Skeletal muscle tissue (tissue), 4 donors: ENCODE measurements around the gene AQP6. TPM values are rescaled to one million over a fixed set of nuclear protein-coding genes. Genes with fewer than 3 reads are reported as not detected.

Experiments
- H3K27ac ChIP-seq: one replicate; pipeline ENCODE4 v1.7.0; 2013; ENCODE audit warnings: mild to moderate bottlenecking, low read depth, low read length, inconsistent platforms
- H3K27me3 ChIP-seq, 3 donors: one replicate each; pipeline ENCODE4 v1.7.0; 2013; ENCODE audit warnings: low read length in 3 of 3; ENCODE audit not compliant: control insufficient read depth in 3 of 3, insufficient read depth in 3 of 3
- H3K36me3 ChIP-seq, 3 donors: one replicate each; pipeline ENCODE4 v1.7.0; 2013; ENCODE audit warnings: low read length in 3 of 3; ENCODE audit not compliant: control insufficient read depth in 3 of 3, insufficient read depth in 3 of 3
- H3K4me1 ChIP-seq, 3 donors: one replicate each; pipeline ENCODE4 v1.7.0; 2013; ENCODE audit warnings: low read length in 3 of 3, mild to moderate bottlenecking in 3 of 3; ENCODE audit not compliant: control insufficient read depth in 3 of 3, insufficient read depth in 3 of 3
- H3K4me3 ChIP-seq, 3 donors: one replicate each; pipeline ENCODE4 v1.7.0; 2013; ENCODE audit warnings: low read length in 3 of 3
- H3K9ac ChIP-seq, 3 donors: one replicate each; pipeline ENCODE4 v1.7.0; 2013; ENCODE audit warnings: low read length in 3 of 3, mild to moderate bottlenecking in 3 of 3, moderate library complexity in 2 of 3, low read depth in 1 of 3
- H3K9me3 ChIP-seq, 3 donors: one replicate each; pipeline ENCODE4 v1.7.0; 2013; ENCODE audit warnings: low read length in 3 of 3; ENCODE audit not compliant: control insufficient read depth in 3 of 3
- total RNA-seq: library from RNA; depleted of rRNA; stranded (reverse); fragments of >200 nt; gene quantifications from one replicate; pipeline ENCODE4 v1.2.3, GENCODE V29; 2014
- donor health status: Osteomylitis.

The AQP6 gene
- total RNA-seq, 1 donor from 2014 or later = 0.52 TPM

GRCh38 chr12:50025187-50026059 is 52.7 kb downstream of the AQP6 start, which contains the start of gene RACGAP1:
TSS of gene RACGAP1 (minus strand) at chr12:50025494. CDS start at chr12:50016715, 8,779 bp downstream.
- Histone ChIP-seq H3K4me1 (peaks cover 3 to 6% (median 6%) of the 10 kb centered on the region in 3 donors), H3K27me3 (no peaks in the 10 kb centered on the region), H3K9ac (peak within 1 kb of the TSS; percentile 61 to 77 (median 71)), H3K36me3 (no peaks in the 10 kb centered on the region), H3K27ac (no peak within 1 kb of the TSS), H3K4me3 (peak within 1 kb of the TSS; percentile 72 to 91 (median 83)), H3K9me3 (no peaks in the 10 kb centered on the region)

DNA sequence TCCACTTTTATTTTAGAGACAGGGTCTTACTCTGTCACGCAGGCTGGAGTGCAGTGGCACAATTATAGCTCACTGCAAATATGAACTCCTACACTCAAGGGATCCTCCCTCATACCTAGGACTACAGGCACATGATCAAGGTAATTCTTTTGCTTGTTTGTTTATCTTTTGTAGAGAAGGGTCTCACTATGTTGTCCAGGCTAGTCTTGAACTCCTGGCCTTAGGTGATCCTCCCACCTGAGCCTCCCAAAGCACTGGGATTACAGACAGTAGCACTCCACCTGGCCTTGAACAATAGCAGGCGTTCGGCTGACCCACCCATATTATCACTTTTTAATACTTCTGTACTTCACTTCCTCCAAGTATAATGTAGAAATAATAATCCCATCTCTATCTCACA is 53.9 kb downstream of the AQP6 start:
- Histone ChIP-seq H3K27me3 (no peaks in the 10 kb centered on the region), H3K4me1 (peaks cover 3 to 6% (median 6%) of the 10 kb centered on the region in 3 donors), H3K36me3 (no peaks in the 10 kb centered on the region), H3K27ac (no peak overlapping the region), H3K9ac (no peak overlapping the region), H3K4me3 (no peak overlapping the region), H3K9me3 (no peaks in the 10 kb centered on the region)

Other genes starting within 250 kb of the AQP6 start
- gene TMBIM6, start 231.4 kb upstream of the AQP6 start, total RNA-seq = 185 TPM
- 19.3 TPM for gene NCKAP5L, start 144.5 kb upstream of the AQP6 start, total RNA-seq
- gene BCDIN3D, start 129.8 kb upstream of the AQP6 start, total RNA-seq = 6.8 TPM
- 1.6 TPM for gene FAIM2, start 69.0 kb upstream of the AQP6 start, total RNA-seq
- gene AQP2, start 22.2 kb upstream of the AQP6 start, total RNA-seq = not detected
- gene AQP5, start 11.1 kb upstream of the AQP6 start, total RNA-seq = 1.0 TPM
- gene RACGAP1, start 52.5 kb downstream of the AQP6 start, total RNA-seq = 23.5 TPM
- gene ASIC1, start 84.6 kb downstream of the AQP6 start, total RNA-seq = 2.6 TPM
- 19.3 TPM for gene SMARCD1, start 112.4 kb downstream of the AQP6 start, total RNA-seq
- gene GPD1, start 131.1 kb downstream of the AQP6 start, total RNA-seq = 104 TPM
- 37.1 TPM for gene COX14, start 139.3 kb downstream of the AQP6 start, total RNA-seq
- gene CERS5, start 194.4 kb downstream of the AQP6 start, total RNA-seq = 43.8 TPM